PFSK-1 (cell line): Measurements from ENCODE around the gene PRLHR.

Experiments
- POLR2AphosphoS5 ChIP-seq: IDR thresholded peaks from 2 replicates; pipeline ENCODE4 v1.6.1; 2012; ENCODE audit warnings: low read depth, mild to moderate bottlenecking, control low read depth, low read length, moderate library complexity
- TAF1 ChIP-seq: IDR thresholded peaks from 2 replicates; pipeline ENCODE4 v1.6.1; 2012; ENCODE audit warnings: low read length, control low read depth, borderline replicate concordance; ENCODE audit not compliant: insufficient read depth
- TF ChIP-seq, protein P1 (sequence below), 2 experiments: IDR thresholded peaks; 2 replicates each; pipeline versions ENCODE4 v1.6.1 to v1.8.0; 2011 to 2012; ENCODE audit warnings: low read depth in 2 of 2, low read length in 2 of 2, control low read depth in 1 of 2, inconsistent platforms in 1 of 2, mild to moderate bottlenecking in 1 of 2, moderate library complexity in 1 of 2; ENCODE audit not compliant: insufficient read depth in 1 of 2

- TF ChIP-seq POLR2AphosphoS5 (no peak), TAF1 (no peak)
- TF ChIP-seq, protein P1, sequence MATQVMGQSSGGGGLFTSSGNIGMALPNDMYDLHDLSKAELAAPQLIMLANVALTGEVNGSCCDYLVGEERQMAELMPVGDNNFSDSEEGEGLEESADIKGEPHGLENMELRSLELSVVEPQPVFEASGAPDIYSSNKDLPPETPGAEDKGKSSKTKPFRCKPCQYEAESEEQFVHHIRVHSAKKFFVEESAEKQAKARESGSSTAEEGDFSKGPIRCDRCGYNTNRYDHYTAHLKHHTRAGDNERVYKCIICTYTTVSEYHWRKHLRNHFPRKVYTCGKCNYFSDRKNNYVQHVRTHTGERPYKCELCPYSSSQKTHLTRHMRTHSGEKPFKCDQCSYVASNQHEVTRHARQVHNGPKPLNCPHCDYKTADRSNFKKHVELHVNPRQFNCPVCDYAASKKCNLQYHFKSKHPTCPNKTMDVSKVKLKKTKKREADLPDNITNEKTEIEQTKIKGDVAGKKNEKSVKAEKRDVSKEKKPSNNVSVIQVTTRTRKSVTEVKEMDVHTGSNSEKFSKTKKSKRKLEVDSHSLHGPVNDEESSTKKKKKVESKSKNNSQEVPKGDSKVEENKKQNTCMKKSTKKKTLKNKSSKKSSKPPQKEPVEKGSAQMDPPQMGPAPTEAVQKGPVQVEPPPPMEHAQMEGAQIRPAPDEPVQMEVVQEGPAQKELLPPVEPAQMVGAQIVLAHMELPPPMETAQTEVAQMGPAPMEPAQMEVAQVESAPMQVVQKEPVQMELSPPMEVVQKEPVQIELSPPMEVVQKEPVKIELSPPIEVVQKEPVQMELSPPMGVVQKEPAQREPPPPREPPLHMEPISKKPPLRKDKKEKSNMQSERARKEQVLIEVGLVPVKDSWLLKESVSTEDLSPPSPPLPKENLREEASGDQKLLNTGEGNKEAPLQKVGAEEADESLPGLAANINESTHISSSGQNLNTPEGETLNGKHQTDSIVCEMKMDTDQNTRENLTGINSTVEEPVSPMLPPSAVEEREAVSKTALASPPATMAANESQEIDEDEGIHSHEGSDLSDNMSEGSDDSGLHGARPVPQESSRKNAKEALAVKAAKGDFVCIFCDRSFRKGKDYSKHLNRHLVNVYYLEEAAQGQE (IDR thresholded peaks at IDR 0.05; ENCODE audit: insufficient read depth in 1 of 2, low read depth in 2 of 2, low read length in 2 of 2) = no peak
These were observed 48.2 kb downstream of the PRLHR start for GRCh38 chr10:118547282-118547681.
